ENCODE results near the gene ETS1.
"Not testable (repeated sequence)": the region's sequence is repeated elsewhere in the genome, so short reads cannot be mapped to it uniquely, and the experiment has no call there.

The ETS1 gene

DNA sequence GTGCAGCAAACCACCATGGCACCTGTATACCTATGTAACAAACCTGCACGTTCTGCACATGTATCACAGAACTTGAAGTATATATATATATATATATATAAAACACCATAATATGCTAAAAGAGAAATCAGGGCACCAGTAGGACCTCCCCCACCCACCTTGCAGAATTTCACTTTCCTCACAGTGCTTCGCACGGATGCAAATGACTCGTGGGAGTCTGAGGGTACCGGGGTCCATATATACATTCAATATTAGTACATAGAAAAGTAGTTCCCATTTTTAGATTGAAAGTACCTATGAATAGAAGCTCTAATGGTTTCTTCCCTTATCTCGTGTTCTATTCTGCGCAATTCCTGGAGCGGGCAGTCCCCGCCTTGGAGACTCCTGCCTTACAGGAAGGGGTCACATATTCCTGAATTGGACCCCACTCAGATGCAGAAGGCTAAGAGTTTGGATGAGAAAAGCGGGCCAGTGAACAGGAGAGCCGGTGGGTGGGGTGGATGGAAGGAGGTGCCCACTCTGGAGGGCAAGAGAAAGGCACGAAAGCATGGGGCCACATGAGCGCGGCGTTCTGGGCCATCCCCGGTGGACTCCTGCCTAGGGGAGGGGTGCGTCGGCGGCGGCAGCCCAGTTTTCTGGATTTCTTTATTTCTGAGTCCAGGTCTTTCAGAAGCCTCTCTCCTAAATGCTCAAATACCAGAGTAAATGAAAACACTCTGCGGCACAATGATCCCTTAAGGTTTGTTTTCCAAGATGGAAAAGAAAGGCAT, 136.3 kb downstream of the ETS1 start:
- H3K4me3 Mint-ChIP-seq: no peak overlapping the region
- H3K9me3 Mint-ChIP-seq: no peaks in the 10 kb centered on the region
- H3K27ac Mint-ChIP-seq: no peak overlapping the region
- H3K4me1 Mint-ChIP-seq (ENCODE audit: low read depth): no peaks in the 10 kb centered on the region
- no peaks in the 10 kb centered on the region for H3K27me3 Mint-ChIP-seq
- intact Hi-C loops (cut with micrococcal nuclease): no loop called here
- no peaks in the 10 kb centered on the region for H3K36me3 Mint-ChIP-seq (ENCODE audit: low read depth)

DNA sequence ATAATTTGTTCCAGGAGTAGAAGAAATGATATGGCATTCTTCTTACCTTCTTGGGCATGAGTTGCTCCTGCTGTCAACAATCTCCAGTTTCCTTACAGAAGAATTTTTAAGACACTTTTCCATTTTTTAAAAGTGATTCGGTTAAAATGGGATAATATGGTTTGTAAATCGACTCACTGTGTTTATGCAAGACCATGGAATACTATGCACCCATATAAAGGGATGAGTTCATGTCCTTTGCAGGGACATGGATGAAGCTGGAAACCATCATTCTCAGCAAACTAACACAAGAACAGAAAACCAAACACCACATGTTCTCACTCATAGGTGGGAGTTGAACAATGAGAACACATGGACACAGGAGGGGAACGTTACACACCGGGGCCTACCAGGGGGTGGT, 136.9 kb downstream of the ETS1 start:
- H3K9me3 Mint-ChIP-seq; H3K27me3 Mint-ChIP-seq; H3K27ac Mint-ChIP-seq; H3K4me1 Mint-ChIP-seq (ENCODE audit: low read depth); H3K36me3 Mint-ChIP-seq (ENCODE audit: low read depth); H3K4me3 Mint-ChIP-seq; intact Hi-C loops (cut with micrococcal nuclease): not testable (repeated sequence)

DNA sequence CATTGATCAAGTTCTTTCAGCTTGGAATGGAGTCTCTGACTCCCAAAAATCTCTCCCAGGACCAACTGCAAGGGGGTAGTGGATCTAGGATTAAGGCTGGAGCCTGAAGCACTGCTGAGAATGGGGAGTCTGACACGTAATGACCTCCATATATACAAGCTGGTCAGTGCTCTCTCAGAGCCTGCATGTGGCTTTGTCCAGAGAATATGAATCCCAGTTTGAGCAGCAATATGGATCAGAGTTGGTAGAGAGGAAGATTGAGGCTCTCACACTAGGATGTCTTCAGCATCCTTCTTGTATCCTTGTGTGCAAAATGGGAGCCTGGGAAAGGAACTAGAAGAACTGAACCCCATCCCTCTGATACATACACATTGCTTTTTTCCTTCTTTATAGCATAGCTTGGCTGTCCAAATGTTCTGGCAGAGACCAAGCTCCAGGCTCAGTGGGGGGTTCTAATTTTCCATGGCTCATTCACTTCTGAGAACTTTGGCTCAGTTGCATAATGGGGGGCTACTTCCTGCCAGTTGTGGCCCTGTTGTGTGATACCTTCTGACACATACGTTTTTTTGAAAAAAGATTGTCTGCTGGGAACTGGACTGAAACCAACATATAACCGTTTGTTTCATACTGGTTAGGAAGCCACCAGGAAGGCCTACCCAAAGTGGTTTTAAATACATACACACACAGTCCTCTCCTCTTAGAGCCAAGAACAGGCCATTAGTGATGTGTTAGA, 138.2 kb downstream of the ETS1 start:
- Mint-ChIP-seq H3K36me3 (ENCODE audit: low read depth) (no peaks in the 10 kb centered on the region), H3K4me3 (no peak overlapping the region), H3K27ac (no peak overlapping the region), H3K27me3 (no peaks in the 10 kb centered on the region), H3K4me1 (ENCODE audit: low read depth) (no peaks in the 10 kb centered on the region), H3K9me3 (no peaks in the 10 kb centered on the region)
- intact Hi-C loops (cut with micrococcal nuclease): no loop called here

DNA sequence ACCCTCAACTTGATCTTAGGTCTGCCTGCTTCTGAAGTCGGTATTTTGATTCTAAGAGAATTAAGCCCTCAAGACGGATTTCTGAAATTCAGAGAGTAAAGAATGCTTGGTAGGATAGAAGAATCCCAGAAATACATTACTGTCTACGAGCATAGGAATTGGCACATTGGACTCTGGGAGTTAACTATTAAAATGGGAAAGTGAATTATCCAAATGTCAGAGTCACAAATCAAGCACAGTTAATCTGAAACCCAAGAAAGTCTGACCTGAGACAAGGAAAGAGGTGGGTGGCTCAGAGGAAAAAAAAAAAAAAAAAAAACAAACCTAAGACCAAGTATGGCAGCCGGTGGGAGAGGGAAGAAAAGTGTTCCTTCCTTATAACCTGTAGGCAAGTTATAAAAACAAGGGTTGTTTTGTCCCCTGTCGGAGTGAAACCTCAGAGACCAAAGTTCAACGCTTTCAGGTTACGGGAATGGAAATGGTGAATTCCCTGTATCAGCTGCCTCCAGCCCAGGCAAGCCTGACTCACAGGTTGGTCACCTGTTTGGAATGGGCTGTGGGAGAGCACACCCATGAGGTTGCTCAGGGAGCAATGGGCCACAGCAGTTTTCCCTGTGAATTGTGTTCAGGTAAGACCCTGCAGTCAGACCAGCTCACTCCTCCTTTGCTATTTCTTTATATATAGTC, 139.0 kb downstream of the ETS1 start:
- intact Hi-C loops (cut with micrococcal nuclease): no loop called here
- H3K4me1 Mint-ChIP-seq (ENCODE audit: low read depth): no peaks in the 10 kb centered on the region
- no peaks in the 10 kb centered on the region for H3K9me3 Mint-ChIP-seq
- H3K27ac Mint-ChIP-seq: no peak overlapping the region
- no peak overlapping the region for H3K4me3 Mint-ChIP-seq
- no peaks in the 10 kb centered on the region for H3K27me3 Mint-ChIP-seq
- no peaks in the 10 kb centered on the region for H3K36me3 Mint-ChIP-seq (ENCODE audit: low read depth)

DNA sequence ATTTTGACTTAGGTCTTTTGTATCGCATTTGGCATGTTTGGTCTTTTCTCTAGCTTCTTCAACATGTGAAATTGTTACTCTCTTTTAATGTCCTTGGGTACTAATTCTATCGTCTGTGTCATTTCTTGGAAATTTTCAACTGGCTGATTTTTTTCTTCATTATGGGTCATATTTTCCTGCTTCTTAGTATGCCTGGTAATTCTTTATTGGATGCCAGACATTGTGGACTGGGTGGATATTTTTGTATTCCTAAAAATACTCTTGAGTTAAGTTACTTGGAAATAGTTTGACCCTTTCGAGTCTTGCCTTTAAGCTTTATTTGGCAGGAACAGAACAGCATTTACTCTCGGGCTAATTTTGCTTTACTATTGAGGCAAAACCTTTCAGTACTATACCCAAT, 140.1 kb downstream of the ETS1 start:
- Mint-ChIP-seq H3K4me1 (ENCODE audit: low read depth) (no peaks in the 10 kb centered on the region), H3K27me3 (no peaks in the 10 kb centered on the region), H3K27ac (no peak overlapping the region), H3K36me3 (ENCODE audit: low read depth) (no peaks in the 10 kb centered on the region), H3K4me3 (no peak overlapping the region), H3K9me3 (no peaks in the 10 kb centered on the region)
- intact Hi-C loops (cut with micrococcal nuclease): no loop called here

DNA sequence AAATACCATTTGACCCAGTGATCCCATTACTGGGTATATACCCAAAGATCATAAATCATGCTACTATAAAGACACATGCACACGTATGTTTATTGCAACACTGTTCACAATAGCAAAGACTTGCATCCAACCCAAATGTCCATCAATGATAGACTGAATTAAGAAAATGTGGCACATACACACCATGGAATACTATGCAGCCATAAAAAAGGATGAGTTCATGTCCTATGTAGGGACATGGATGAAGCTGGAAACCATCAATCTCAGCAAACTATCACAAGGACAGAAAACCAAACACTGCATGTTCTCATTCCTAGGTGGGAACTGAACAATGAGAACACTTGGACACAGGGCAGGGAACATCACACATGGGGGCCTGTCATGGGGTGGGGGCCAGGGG, 141.4 kb downstream of the ETS1 start:
- H3K4me3 Mint-ChIP-seq; H3K27me3 Mint-ChIP-seq; intact Hi-C loops (cut with micrococcal nuclease); H3K9me3 Mint-ChIP-seq; H3K27ac Mint-ChIP-seq; H3K4me1 Mint-ChIP-seq (ENCODE audit: low read depth); H3K36me3 Mint-ChIP-seq (ENCODE audit: low read depth): not testable (repeated sequence)

DNA sequence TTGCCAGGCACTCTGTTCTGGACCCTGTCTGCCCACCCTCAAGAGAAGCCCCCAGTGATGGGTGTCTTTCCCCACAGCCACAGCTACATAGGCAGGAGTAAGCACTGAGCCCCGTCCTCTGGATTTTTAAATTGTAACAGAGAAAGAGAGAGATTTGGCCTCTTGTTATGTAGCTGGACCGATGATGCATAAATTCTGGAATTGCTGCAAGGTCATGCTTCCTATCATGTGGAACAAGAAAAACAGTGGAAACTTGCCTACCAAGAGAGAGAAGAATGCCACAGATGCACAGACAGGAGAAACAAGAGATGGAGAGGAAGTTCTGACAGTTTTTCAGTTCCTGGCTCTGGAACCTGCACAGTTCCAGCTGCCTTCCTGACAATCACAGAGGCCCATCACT, 150.2 kb downstream of the ETS1 start:
- H3K27ac Mint-ChIP-seq: no peak overlapping the region
- peaks cover 6% of the 10 kb centered on the region for H3K27me3 Mint-ChIP-seq
- intact Hi-C loops (cut with micrococcal nuclease): no loop called here
- no peak overlapping the region for H3K4me3 Mint-ChIP-seq
- no peaks in the 10 kb centered on the region for H3K9me3 Mint-ChIP-seq
- H3K4me1 Mint-ChIP-seq (ENCODE audit: low read depth): peaks cover 1% of the 10 kb centered on the region
- H3K36me3 Mint-ChIP-seq (ENCODE audit: low read depth): no peaks in the 10 kb centered on the region

DNA sequence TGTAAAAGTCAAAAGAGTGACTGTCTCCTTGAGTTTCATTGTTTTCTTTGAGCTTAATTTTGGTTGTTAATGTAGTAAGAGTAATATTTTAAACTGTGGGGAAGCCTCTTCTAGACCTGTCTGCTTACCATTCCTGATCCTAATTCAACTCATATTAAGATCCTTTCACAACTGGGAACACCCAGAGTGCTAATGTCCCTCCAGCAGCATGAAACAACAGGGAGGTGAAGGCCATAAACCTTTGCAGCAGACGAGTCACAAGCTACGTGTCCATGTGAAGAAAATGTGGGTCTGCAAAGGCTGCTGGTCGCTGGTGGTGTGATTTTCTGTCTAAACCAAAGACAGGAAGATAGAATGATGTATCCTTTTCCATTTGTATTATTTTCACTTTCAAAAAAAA, 152.5 kb downstream of the ETS1 start:
- H3K27ac Mint-ChIP-seq: no peak overlapping the region
- H3K27me3 Mint-ChIP-seq: peaks cover 5% of the 10 kb centered on the region
- no peaks in the 10 kb centered on the region for H3K9me3 Mint-ChIP-seq
- intact Hi-C loops (cut with micrococcal nuclease): no loop called here
- no peak overlapping the region for H3K4me3 Mint-ChIP-seq
- peaks cover 7% of the 10 kb centered on the region for H3K4me1 Mint-ChIP-seq (ENCODE audit: low read depth)
- no peaks in the 10 kb centered on the region for H3K36me3 Mint-ChIP-seq (ENCODE audit: low read depth)

DNA sequence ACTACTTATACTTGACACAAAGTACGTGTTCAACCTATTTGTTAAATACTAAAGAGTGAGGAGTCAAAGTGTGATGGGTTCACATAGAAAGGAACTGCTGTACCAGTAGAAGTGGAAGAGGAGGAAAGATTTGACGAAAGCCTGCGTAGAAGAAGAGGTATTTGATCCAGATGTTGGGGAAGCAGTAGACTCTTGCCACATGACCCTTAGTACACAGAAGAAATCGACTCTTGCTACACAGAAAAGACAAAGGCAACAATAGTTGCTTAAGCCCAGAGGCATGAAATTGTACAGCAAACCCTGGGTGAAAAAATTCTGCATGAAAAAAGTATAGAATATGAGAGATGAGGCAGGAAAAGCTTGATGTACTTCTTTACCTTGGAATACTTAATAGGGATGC, 152.9 kb downstream of the ETS1 start:
- Mint-ChIP-seq H3K27me3 (peaks cover 5% of the 10 kb centered on the region), H3K4me3 (no peak overlapping the region), H3K27ac (no peak overlapping the region), H3K4me1 (ENCODE audit: low read depth) (peaks cover 7% of the 10 kb centered on the region), H3K36me3 (ENCODE audit: low read depth) (no peaks in the 10 kb centered on the region), H3K9me3 (no peaks in the 10 kb centered on the region)
- intact Hi-C loops (cut with micrococcal nuclease): no loop called here

DNA sequence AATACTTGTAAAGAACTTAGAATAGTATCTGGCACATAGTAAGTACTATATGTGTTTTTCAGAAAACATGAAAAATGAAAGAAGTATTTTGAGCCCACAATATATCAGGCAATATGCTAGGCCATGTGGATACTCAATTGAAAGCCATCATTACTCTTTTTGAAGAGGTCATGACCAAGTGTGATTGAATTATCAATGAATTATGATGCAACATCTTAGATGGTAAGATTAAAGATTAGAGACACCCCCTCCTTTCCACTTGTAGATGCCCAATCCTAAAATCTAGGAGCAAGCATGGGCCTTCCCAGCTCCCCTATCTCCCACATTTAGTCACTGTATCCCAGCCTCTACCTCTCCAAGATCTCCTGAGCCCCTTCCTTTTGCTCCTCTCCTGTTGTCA, 154.4 kb downstream of the ETS1 start:
- peaks cover 5% of the 10 kb centered on the region for H3K27me3 Mint-ChIP-seq
- H3K4me1 Mint-ChIP-seq (ENCODE audit: low read depth): peaks cover 7% of the 10 kb centered on the region
- H3K9me3 Mint-ChIP-seq: no peaks in the 10 kb centered on the region
- intact Hi-C loops (cut with micrococcal nuclease): no loop called here
- H3K27ac Mint-ChIP-seq: no peak overlapping the region
- H3K36me3 Mint-ChIP-seq (ENCODE audit: low read depth): no peaks in the 10 kb centered on the region
- no peak overlapping the region for H3K4me3 Mint-ChIP-seq

DNA sequence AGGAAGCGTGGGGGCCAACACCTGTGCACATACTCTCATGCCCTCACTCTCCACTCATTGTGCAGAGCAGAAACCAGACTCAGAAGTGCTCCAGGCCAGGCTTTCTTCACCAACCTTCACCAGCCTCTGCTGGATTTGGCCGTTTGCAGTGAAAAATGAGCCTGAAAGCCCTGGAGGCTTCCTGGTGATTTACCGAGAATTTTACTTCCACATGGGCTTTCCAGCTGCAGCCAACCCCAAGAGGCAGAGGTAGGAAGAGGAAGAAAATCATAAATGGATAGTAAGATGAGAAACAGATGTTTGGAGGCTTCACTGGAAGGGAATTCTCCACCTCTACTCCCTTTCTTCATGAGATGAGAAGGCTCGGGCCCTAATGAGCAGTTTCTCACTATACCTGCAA, 155.4 kb downstream of the ETS1 start:
- intact Hi-C loops (cut with micrococcal nuclease): no loop called here
- H3K27ac Mint-ChIP-seq: no peak overlapping the region
- peaks cover 7% of the 10 kb centered on the region for H3K4me1 Mint-ChIP-seq (ENCODE audit: low read depth)

DNA sequence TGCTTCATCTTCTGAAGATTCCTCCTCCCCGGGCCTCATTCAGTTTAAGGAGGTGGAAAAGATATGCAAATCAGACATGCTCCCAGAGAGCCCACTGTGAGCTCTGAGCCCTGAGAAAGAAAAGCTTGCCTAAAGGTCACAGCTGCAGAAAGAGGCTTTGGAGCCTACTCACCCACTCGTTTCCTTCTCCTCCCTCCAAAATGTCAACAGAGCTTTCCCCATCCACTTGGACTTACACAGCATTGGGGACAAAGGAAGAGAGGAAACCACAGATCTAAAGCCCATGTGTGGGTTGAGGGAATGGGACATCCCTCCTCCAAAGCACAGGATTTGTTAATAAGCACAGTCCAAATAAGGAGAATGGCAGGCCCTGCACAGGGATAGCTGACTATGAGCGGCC, 158.4 kb downstream of the ETS1 start:
- no peaks in the 10 kb centered on the region for H3K36me3 Mint-ChIP-seq (ENCODE audit: low read depth)

More for the DNA sequence above, 155.4 kb downstream of the ETS1 start:
- no peaks in the 10 kb centered on the region for H3K36me3 Mint-ChIP-seq (ENCODE audit: low read depth)
- no peaks in the 10 kb centered on the region for H3K9me3 Mint-ChIP-seq
- no peak overlapping the region for H3K4me3 Mint-ChIP-seq
- peaks cover 7% of the 10 kb centered on the region for H3K27me3 Mint-ChIP-seq

DNA sequence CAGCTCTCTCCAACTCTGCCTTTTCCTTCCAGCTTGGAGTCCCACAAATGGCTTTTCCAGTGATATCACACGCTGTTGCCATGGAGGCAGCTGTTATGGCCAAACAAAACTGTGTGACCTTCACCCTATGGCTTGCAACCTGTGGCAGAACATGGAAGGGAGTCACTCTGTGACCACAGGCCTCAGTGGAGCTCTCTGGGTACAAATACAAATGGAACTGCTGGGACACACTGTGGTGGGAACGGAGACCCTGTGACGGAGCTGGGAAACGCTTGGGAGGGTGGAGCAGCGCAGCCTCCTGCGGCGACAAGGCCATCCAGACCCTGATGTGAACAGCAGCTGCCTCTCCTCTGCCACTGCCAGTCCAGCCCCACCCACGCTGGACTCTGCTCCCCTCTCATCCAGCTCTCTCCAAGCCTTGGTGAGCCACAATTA, 162.5 kb downstream of the ETS1 start:
- H3K4me1 Mint-ChIP-seq (ENCODE audit: low read depth): no peaks in the 10 kb centered on the region
- no peaks in the 10 kb centered on the region for H3K9me3 Mint-ChIP-seq
- intact Hi-C loops (cut with micrococcal nuclease): no loop called here
- H3K27me3 Mint-ChIP-seq: peaks cover 5% of the 10 kb centered on the region
- H3K4me3 Mint-ChIP-seq: no peak overlapping the region
- H3K27ac Mint-ChIP-seq: no peak overlapping the region
- H3K36me3 Mint-ChIP-seq (ENCODE audit: low read depth): no peaks in the 10 kb centered on the region

More for the DNA sequence above, 158.4 kb downstream of the ETS1 start:
- intact Hi-C loops (cut with micrococcal nuclease): no loop called here
- Mint-ChIP-seq H3K4me1 (ENCODE audit: low read depth) (peaks cover 7% of the 10 kb centered on the region), H3K27me3 (peaks cover 10% of the 10 kb centered on the region), H3K9me3 (no peaks in the 10 kb centered on the region), H3K27ac (no peak overlapping the region), H3K4me3 (no peak overlapping the region)

DNA sequence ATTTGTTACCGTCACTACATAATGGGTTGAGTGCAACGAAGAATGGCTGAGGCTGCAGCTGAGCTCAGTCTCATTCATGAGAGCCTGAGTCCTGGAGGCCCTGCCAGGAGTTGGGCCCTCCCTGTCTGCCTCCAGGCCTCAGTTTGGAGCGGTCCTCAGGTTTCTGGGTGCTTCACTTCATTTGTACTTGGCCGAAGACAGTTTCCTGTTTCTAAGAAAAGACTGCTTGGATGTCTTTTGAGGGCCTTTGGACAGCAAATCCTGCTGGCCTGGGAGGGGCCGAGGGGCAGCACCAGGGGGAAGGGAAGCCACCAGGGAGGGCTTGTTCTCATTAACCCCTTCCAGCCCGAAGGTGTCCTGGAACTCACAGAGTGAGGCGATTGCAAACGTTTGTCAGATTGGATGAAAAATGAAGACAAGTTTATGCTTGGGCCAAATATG, 163.1 kb downstream of the ETS1 start:
- no peaks in the 10 kb centered on the region for H3K9me3 Mint-ChIP-seq
- H3K4me1 Mint-ChIP-seq (ENCODE audit: low read depth): no peaks in the 10 kb centered on the region
- H3K27me3 Mint-ChIP-seq: peaks cover 5% of the 10 kb centered on the region
- H3K27ac Mint-ChIP-seq: no peak overlapping the region
- intact Hi-C loops (cut with micrococcal nuclease): no loop called here
- H3K36me3 Mint-ChIP-seq (ENCODE audit: low read depth): no peaks in the 10 kb centered on the region
- H3K4me3 Mint-ChIP-seq: no peak overlapping the region
